Measurements from ENCODE around the gene ZNF550.

DNA sequence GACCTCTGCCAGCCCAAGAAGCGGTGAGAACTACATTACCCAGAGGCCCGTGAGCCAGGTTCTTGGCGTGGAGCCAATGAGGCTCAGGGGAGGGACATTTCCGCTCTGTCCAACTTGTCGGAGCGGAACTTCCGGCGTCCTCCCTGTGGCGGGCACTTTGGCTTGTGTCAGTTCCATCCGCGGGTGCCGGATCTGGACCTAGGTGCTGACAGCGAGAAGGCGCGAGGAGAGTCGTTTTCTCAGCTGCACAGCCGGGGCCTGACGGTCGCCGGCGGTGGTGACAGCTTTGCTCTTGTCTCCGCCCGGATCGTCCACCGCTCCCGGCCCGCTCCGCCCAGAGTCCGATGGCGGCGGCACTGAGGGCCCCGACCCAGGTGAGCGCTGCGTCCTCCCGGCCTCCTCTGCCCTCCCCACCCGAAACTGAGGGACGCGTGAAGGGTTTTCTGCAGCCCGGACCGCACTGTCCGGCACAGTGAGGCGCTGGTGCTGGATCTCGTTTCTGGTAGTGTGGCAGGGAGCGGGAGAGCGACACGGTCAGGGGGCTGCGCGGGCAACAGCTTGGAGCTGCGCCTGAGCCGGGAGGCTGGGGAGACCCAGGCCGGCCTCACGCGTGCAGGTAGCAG lies 40.2 kb upstream of the ZNF550 start, which contains the start of gene ZNF530:
- TF ChIP-seq SIN3A (IDR thresholded peaks at IDR 0.05; ENCODE audit: borderline replicate concordance, insufficient read depth, low read length) (0 out of 2 replicates have a peak, but pooled peaks have one; percentile 87), TAF1 (IDR thresholded peaks at IDR 0.05; ENCODE audit: borderline replicate concordance, insufficient read depth, low read length) (peak; percentile 51; the same call in 1 of the 2 replicates), POLR2AphosphoS5 (IDR thresholded peaks at IDR 0.05; ENCODE audit: low read depth, low read length) (peak; percentile 67)

All from PFSK-1 (cell line).